AG09309 (cell line): ENCODE results near the gene GATAD2B.
A peak's percentile ranks its signal among the peaks of the same experiment; 100 is the strongest.

Experiments used
- DNase-seq: peaks from one replicate; pipeline ENCODE4 v3.0.0-alpha.2; 2010; ENCODE audit warnings: low read depth
- H3K4me3 ChIP-seq: 2 replicates; pipeline ENCODE4 v1.5.1; 2011; ENCODE audit warnings: mild to moderate bottlenecking, low read depth, low read length, moderate library complexity; ENCODE audit not compliant: control insufficient read depth
- CTCF ChIP-seq: IDR thresholded peaks from 2 replicates; pipeline ENCODE4 v1.5.1; 2011; ENCODE audit warnings: mild to moderate bottlenecking, low read depth, low read length, inconsistent platforms; ENCODE audit not compliant: insufficient read depth, control insufficient read depth; ENCODE audit errors: missing control alignments

The GATAD2B gene

GRCh38 chr1:153816283-153816889, 106.4 kb downstream of the GATAD2B start:
- no peak for TF ChIP-seq CTCF
- H3K4me3 ChIP-seq = no peak overlapping the region
- no peak for DNase-seq

GRCh38 chr1:153805886-153806719, 116.7 kb downstream of the GATAD2B start:
- DNase-seq = no peak
- TF ChIP-seq CTCF = no peak
- no peak overlapping the region for H3K4me3 ChIP-seq

GRCh38 chr1:153805042-153805745, 117.6 kb downstream of the GATAD2B start:
- DNase-seq = peak; percentile 53
- no peak overlapping the region for H3K4me3 ChIP-seq

GRCh38 chr1:153804112-153804511, 118.7 kb downstream of the GATAD2B start:
- H3K4me3 ChIP-seq = no peak overlapping the region
- no peak for TF ChIP-seq CTCF
- DNase-seq = no peak

More at GRCh38 chr1:153805042-153805745, 117.6 kb downstream of the GATAD2B start:
- TF ChIP-seq CTCF = no peak

GRCh38 chr1:153803470-153804056, 119.2 kb downstream of the GATAD2B start:
- DNase-seq = no peak
- TF ChIP-seq CTCF = no peak
- H3K4me3 ChIP-seq = no peak overlapping the region
